Measurements from ENCODE around the gene SMPD3. TPM values are rescaled to one million over a fixed set of nuclear protein-coding genes. Genes with fewer than 3 reads are reported as not detected.
"Not testable (repeated sequence)": the region's sequence is repeated elsewhere in the genome, so short reads cannot be mapped to it uniquely, and the experiment has no call there.

Gene SMPD3
- 6.7 TPM for total RNA-seq

DNA sequence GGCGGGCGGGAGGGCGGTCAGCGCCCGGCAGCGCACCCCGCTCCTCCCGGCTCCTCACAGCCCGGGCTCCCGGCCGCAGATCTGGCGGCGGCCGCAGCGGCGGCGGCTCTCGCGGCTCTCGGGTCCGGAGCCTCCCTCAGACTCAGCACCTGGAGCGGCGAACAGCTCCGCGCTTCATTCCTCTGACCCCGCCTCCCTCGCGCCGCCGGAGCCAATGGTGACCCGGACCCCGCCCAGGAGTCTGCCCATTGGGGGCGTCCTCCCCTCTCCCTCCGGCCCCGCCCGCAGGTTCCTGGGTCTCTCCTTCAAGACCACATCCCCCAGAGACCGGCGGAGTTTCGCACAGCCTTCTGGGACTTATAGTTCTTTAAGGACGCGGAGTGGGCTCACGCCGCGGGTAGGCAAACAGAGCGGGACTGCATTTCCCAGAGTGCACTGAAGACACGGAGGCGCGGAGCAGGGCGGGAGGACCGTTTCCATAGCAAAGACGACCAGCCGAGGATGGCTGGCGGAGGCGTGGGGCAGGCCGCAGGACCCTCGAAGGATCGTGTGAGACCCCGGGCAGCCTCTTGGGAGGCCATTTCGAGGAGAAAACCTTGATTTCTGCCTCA, at the start of gene SMPD3:
Gene SMPD3, minus strand, starts transcription at position 149 of the 611 bp plus-strand sequence. CDS start 76,327 bp downstream, outside the sequence.
- DNase-seq: peak; percentile 95

DNA sequence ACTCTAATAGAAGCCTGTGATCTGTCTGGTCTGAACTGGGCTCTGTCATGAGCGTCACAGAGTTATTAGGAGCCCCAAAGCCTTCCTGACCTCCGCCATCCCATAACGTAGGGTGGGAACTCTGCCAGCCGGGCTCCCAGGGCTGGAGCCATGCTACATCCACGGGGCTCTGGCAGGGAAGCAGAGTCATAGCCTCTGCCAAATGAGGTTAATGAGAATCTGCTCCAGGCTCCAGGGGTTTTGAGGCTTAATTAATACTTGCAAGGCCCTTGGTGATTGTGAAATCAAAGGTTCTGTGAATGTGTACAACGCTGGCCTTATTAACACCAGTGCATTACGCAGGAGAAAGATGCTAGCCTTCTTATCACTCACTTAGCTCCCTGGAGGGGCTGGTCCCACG, 48.4 kb upstream of the SMPD3 start:
- DNase-seq: no peak

DNA sequence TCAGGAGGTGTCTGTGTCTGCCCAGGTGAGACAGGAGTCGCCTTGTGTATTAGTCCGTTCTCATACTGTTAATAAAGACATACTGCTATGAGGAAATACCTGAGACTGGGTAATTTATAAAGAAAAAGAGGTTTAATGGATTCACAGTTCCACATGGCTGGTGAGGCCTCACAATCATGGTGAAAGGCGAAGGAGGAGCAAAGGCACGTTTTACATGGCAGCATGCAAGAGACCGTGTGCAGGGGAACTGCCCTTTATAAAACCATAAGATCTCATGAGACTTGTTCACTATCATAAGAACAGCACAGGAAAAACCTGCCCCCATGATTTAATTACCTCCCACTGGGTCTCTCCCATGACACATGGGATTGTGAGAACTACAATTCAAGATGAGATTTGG, 46.0 kb upstream of the SMPD3 start:
- DNase-seq: not testable (repeated sequence)

DNA sequence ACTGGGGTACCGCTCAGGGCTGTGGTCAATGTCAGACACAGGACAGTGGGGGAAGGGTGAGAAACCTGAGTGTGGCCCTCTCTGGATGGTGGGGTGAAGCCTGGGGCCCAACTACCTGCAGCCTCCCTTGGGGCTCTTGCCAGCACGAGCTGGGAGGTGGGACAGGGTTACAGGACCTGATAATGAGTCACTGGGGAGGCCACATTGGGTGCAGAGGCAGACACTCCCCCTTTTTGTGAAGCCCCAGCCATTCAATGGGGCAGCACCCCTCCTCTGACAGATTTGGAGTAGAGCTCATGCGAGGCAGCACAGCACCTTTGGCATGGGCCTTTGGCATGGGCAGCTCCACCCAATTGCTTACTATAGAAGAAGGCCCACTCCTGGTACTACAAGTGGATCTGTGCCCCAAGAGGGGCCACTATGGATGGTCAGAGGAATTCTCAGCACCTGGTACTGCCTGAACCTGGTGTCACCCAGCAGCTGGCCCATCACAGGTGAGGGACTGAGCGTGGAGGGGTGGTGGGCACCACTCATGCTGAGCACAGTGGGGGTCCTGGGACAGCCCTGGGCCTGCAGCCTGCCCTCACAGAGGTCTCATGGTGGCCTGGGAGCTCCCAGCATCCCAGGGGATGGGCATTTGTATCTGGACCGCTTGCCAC, 45.2 kb upstream of the SMPD3 start:
- no peak for DNase-seq

DNA sequence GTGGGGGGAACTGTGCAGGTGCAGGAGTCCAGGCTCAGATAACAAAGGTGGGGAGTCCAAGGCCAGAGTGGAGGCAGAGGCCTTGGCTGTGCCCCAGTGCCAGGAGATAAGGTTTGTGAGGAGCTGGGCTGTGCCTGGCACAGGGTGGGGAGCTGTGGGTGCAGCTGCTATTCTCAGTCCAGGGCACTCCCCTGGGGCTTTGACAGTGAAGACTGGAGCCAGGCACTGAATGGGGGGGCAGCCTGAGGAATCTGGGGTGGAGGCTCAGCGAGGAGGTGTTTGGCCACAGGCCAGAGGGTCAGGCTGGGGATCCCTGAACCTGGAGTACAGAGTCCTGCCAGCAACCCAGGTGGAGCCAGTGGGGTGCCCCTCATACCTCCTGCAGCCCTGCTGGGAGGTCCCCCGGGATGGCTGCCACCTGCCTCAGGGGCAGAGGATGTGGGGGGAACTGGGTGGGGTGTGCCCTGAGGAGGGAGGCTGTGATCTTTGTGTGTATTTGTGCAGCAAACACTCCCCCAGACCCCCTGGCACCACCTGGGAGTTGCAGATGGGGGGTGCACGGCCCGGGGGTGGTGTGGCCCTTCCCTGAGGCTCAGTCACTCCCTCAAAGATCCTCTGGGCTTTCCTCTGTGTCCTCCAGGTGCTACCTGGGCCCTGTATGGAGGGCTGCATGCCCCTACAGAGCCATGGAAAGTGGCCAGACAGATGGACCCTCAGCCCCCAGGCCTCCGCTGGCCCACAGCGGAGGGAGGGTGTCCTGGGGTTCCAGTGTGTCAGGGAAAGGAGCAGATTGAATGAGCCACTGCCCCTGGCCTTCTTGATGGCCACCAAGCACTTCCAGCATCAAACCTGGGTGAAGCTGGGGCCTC, 44.5 kb upstream of the SMPD3 start:
- DNase-seq: no peak

DNA sequence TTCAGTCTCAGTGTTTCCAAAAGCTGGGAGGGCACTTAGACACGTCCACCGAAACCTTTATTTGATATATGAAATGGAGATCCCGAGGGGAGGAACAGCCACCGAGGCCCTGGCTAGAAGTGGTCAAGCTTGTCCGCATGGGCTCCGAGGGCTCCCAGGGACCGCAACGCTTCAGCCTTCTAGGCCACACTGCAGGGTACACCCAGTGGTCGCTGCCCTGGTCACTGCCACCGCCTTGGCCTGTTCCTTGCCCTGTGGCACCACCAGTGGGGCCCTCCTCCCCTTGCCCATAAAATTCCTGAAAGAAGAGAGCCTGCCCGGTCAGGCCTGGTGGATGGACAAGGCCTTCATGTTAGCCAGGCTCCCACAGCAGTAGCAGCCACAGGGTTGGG, 43.8 kb upstream of the SMPD3 start:
- no peak for DNase-seq

DNA sequence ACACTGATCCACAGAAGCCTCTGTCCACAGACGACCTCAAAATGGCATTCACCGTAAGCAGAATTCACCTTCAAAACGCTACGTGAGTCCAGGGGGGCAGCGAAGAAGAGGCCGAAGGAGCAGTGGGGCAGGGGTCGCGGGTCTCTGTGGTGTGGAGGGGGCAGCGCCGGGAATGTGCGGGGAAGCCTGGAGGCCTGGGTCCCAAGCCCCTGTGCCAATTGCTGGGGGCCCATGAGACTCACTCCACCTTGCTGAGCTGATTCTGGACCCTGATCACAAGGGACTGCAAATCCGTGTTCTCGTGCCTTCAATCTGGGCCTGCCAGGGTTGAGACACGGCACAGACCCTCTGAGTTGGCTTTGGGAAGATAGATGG, 43.3 kb upstream of the SMPD3 start:
- DNase-seq: no peak

DNA sequence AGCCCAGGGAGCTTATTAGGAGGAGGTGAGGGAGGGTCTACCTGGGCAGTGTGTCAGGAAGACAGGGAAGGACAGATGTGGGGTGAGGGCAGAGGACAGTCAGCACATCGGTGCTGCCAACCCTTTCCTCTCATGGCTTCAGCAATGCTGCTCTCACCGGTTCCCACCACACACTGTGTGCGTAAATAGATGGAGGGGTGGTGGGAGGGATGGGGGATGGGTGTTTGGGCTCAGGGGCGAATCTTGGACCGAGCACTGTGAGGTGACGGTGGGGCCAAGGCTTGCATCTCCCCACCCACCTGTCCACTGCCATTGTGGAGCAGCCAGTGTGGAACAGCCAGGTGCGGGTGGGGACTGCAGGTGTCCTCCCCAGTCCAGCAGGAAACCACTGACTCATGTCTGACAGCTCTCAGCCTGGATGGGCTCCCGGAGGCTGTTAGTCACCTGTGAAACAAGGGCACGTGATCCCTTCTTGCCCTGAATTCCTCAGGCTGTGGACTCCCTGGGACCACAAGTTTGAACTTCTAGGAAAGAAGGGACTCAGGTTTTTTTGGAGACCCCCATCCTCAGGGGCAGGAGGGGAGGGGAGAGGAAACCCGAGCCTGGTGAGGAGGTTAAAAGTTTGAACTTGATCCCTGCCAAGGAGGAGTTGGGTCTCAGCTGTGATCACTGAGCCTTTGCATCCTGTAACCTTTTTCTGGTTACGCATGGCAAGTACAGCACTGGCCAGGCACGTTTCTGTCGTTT, 42.7 kb upstream of the SMPD3 start:
- no peak for DNase-seq

DNA sequence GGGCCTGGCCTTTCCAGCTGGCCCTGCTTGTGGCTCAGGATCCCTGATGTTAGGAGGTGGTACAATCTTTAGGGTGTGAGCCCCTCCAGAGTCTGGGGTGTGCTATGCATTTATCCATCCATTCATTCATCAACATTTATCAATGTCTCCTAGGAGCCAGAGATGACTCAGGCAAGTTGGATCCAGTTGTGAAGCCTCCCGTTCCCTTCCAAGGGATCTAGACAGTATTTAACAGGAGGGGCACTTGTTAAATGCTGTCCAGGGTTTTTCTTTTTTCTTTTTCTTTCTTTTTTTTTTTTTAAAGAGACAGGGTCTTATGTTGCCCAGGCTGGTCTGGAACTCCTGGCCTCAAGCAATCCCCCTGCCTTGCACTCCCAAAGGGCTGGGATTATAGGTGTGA, 42.0 kb upstream of the SMPD3 start:
- no peak for DNase-seq

DNA sequence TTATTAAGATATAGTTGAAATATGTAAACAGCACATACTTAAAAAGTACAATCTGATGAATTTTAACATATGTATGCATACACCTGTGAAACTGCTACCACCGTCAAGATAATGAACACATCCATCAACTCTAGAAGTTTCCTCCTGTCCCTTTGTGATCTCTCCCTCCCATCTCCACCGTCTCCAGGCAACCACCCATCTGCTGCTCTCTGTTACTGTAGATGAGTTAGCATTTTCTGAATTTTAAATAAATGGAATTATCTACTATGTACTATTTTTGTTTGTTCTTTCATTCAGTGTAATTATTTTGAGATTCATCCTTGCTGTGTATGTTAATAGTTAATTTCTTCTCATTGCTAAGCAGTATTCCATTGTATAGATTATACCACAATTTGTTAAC, 40.2 kb upstream of the SMPD3 start:
- no peak for DNase-seq

DNA sequence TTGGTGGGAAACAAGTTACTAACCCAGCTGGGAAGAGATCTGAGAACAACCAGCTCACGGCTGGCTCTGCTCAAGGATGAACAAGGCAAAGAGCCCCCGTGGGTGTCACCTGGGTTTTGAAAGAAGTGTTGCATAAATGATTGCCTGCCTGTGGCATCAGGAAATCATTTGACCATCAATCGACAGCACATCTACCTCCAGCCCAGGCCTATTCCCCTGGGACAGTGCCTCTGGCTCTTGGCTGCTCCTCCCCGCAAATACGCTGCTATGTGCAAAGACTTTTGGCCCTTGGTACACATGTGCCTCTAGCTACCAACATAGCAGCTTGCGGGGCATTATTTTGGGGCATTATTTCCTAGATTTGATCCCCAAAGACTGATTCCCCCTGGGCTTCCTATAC, 39.4 kb upstream of the SMPD3 start:
- no peak for DNase-seq

DNA sequence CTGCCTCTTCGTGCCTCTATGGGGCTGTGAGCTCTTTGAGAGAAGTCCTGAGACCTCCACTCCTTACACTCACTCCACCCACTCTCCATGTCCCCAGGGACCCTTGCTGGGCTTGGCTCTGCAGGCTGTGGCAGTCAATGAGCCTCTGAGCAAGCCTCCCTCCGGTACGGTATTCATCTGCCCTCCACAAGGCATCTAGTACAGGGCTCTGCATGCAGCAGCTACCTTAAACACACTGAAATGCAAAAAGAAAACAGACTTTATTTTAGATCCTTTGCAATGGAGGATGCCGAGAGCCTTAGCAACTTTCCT, 38.9 kb upstream of the SMPD3 start:
- no peak for DNase-seq

DNA sequence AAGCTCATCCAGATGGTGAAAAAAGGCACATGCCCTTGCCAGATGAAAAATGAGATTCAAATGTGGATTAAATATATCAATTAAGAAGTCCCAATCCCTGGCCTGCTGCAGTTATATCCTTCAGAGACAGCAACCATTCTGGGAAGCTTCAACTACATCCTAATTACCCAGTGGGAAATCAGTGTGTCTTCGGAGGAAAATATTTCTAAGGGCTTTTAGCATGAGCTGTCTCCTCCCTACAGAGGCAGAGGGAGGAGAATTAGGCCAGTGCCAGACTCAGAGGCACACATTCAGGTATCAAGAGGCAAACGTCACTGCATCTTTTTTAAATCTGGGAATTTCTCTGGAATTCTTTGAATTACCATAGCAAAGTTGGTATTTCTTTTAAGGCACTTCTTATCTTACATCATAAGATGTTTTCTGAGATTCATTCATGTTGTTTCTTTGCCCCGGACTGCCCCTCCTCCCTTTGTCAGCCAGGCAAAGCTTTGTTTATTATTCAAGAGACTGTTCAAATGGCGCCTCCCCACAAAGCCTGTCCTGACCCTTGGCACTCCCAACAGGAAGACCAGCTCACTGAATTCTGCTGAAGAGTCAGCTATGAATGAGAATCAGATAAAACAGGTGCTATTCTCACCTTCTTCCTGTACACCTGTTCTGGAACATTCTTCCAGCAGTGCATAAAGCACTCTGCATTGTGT, 38.3 kb upstream of the SMPD3 start:
- no peak for DNase-seq

DNA sequence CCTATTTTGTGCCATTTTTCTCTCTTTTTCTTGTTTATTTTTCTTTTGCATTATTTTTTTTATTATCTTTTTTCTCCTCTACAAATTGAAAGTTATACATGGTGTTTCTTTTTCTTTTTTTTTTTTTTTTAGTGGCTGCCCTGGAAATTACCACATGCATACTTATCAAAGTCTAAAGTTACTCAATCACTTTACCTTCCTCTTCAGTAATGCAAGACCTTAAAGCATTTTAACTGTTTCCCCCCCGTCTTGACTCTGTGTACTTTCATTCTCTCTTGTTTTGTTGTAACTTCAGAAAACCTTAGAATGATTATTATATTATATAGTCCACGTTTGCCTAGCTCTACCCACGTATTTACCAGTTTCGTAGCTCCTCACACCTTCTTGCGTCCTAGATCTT, 33.3 kb upstream of the SMPD3 start:
- no peak for DNase-seq

DNA sequence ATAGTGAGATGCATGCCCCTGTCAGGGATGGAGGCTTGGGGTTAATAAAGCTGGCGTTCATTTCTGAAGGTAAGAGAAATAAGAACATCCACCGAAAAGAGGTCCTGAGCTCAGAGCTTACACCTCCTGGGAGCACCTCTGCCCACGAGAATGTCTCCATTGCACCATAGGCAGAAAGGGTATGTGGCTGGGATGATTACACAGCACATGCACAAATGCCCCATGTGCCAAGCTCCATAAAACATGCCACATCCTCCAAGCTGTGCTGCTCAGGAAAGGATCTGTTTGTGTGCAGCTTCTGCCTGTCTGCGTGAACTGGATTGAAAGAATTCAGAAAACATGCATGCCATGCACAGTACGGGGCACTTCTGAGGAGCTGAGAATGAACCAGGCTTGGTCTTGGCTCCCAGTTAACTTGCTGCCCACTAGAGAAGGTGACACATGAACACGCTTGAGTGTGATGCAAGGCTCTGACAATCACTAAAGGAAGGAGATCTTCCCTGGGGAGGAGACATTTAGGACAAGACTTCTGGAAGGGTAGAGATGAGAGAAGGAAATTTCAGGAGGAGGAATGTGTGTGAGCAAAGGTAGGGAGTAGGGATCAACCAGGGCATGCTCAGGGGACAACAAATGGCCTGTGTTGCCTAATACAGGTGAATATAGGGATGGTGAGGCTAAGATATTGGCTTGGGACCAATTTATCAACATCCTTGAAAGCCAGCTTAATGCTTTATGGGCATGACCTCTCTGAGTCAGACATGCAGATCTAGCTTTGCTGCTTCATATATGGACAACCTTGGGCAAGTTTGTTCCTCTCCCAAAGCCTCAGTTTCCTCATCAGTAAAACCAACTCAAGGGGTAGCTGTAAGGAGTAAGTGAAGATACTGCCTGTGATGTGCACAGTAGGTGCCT, 32.0 kb upstream of the SMPD3 start:
- no peak for DNase-seq

DNA sequence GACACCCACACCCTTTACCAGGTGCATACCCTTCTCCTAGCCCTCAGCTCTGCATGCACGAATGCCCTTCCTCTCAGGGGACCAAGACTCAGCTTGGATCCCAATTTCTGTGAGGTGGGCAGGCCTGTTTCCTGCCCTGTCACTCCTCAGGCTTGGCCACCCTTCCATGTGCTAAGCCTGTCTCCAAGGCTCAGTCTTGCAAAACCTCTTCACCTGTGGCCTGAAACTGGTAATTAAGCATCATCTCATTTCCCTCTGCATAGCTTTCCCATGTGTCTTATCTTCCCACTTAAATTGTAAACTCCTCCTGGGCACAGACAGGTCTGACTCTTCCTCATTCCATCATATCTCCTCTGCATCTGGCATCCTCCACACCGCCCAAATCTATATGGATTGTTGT, 31.0 kb upstream of the SMPD3 start:
- DNase-seq: no peak

DNA sequence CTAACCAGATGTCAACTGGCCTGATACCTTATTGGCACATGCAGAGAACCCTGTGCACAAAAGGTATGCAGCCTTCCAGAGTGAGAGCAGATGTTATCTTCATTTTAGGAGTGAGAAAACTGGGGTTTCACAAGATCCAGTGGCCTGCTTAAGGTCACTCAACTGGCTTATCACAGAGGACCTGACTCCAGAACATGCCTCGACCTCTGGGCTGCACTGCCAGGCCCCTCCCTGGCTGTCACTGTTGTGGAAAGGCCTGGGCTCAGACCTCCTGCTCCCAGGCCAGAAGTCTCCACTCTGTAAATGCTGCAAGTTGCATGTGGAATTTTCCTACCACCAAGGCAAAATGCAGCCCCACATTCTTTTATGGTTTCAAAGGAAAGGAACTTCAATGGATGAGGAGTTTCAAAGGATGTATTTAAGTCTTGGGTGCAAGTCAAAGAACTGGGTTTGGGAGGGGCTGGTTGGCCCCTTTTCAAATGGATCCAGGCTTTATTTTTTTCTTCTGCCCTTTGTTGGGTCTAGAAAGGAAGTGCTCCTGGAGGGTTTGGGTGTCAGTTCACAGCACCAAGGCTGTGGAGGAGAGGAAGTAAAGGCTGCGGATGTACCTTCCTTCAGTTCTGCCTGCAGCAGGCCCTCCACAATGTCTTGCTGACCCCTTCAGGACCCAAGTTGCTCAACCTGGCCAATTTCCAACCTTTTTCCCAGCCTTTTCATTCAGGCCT, 30.4 kb upstream of the SMPD3 start:
- no peak for DNase-seq

DNA sequence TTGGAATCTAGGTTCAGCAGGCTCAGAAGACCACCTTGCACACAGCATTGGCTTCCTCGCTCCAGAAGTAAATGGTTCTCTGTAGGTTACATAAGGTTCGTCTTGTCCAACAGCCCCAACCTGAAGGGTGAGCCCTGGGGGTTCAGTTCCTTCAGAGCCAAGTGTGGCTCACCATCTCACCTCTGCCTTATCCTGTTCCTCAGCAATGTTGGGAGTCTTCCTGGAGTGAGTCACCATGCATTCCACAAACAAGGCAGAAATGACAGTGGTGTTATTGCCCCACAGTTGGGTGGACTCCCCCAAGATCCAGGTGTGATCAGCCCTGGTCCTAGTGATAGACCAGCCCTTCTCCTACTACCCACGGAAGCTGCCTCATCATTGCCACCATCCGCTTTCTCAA, 26.8 kb upstream of the SMPD3 start:
- no peak for DNase-seq

DNA sequence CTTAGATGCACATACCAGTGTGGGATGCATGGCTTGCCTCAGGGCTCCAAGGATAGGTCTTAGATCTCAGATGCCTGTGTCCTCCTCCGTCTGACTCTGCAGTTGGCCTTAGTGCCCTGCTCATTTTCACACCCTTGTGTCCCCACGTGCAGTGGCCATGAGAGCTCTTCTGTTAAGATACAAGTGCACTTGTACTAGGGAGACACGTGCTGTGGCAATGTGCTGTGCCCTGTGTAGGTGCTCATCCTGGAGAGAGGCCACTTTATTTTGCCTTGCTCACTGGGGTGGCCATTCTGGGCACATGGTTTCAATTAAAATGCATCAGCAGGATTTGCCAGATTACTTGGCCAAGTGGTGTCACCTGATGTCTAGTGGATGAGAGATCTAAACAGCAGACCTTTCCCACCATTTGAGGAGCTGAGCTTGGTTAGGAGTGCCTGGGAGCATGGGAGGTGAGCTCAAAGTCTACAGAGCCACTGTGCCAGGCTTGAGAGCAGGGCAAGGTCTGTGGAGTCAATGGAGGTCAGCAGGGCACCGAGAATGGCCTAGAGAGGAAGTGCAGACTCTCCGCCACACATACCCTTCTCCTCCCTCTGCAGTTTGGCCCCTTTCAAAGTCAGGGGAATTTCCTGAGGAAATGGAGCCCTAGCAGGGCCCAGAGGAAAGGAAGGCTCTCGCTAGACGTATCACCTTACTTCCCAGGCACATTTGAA, 25.2 kb upstream of the SMPD3 start:
- DNase-seq: no peak

DNA sequence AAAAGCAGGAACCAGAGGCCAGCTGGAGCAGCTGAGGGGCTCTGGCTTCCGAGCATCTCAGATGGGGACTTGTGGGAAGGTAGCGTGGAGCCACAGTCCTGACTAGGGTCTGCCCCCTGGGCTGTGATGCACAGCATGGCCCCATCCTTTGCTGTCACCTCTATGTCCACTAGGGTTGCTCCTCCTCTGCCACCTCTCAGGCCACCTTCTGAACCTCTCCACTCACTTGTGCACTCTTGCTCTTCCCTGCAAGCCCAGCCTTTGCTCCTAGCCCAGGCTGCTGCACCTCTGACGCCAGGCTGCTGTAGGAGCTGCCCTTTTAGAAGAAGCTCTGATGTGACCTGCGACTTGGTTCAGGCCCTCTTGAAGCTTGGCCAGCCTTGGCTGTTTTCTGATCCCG, 24.3 kb upstream of the SMPD3 start:
- no peak for DNase-seq
